ENCODE data around the gene SLC7A10.

DNA sequence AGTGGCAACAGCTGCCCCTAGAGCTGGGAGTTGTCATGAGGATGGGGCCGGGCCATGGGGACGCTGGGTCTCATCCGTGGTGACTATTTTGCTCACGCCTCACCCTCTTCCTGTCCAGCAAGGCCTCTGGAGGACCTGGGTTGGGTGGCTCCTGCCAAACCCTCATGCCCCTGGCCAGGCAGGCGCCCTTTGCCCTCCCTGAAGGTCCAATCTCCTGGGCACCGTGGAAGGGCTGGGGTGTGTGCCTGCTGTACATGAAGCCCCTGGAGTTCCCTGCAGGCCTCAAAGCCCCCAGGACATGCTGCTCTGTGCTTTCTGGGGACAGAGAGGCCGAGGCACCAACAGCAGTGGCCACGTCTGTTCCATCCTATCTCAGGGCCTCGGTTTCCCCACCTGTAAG, 17.7 kb downstream of the SLC7A10 start:
- TF ChIP-seq, protein P1, sequence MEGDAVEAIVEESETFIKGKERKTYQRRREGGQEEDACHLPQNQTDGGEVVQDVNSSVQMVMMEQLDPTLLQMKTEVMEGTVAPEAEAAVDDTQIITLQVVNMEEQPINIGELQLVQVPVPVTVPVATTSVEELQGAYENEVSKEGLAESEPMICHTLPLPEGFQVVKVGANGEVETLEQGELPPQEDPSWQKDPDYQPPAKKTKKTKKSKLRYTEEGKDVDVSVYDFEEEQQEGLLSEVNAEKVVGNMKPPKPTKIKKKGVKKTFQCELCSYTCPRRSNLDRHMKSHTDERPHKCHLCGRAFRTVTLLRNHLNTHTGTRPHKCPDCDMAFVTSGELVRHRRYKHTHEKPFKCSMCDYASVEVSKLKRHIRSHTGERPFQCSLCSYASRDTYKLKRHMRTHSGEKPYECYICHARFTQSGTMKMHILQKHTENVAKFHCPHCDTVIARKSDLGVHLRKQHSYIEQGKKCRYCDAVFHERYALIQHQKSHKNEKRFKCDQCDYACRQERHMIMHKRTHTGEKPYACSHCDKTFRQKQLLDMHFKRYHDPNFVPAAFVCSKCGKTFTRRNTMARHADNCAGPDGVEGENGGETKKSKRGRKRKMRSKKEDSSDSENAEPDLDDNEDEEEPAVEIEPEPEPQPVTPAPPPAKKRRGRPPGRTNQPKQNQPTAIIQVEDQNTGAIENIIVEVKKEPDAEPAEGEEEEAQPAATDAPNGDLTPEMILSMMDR (IDR thresholded peaks at IDR 0.05; ENCODE audit: low read depth, low read length, poor library complexity, severe bottlenecking): no peak
- no peak for TF ChIP-seq EZH2phosphoT487 (IDR thresholded peaks at IDR 0.05; ENCODE audit: borderline replicate concordance, low read length)
